IMR-90 (cell line): ENCODE measurements around the gene ARHGAP19. TPM values are rescaled to one million over a fixed set of nuclear protein-coding genes. Genes with fewer than 3 reads are reported as not detected.

Experiments used
- ATAC-seq: fragments of 200-7000 bp; cut with Tn5 transposase; 2 replicates; pipeline ENCODE4 v1.9.1; 2020; ENCODE audit warnings: low read depth, mild to moderate bottlenecking, moderate library complexity
- BruUV-seq: library from RNA; stranded (reverse); fragments of 400-500 nt; replicated peaks from 2 replicates; lab custom pipeline; 2021; lab: Mats Ljungman, UMichigan
- CTCF ChIA-PET: fragments of 300-600 bp; formaldehyde crosslinking; extraction: SDS; loops from one replicate; lab custom pipeline; 2021; ENCODE audit warnings: antibody characterized with exemption; lab: Yijun Ruan, JAX
- POLR2A ChIA-PET: fragments of 300-600 bp; sonication (Branson Sonifier 250); formaldehyde crosslinking; loops from one replicate; lab custom pipeline; 2022; ENCODE audit warnings: antibody characterized with exemption; ENCODE audit not compliant: unreplicated experiment; lab: Charles Lee
- DNase-seq: peaks from one replicate; pipeline ENCODE4 v3.0.0; 2013
- H2AFZ ChIP-seq: replicated peaks from 2 replicates; pipeline ENCODE3; 2013; ENCODE audit warnings: low read length, mild to moderate bottlenecking; ENCODE audit not compliant: poor library complexity
- H2AK5ac ChIP-seq: 2 replicates; pipeline ENCODE4 v1.6.1; 2013; ENCODE audit warnings: low read depth, low read length, inconsistent platforms
- H2AK9ac ChIP-seq: replicated peaks from 2 replicates; pipeline ENCODE3; 2013; ENCODE audit warnings: mild to moderate bottlenecking, low read depth, low read length, moderate library complexity; ENCODE audit not compliant: poor library complexity
- H2BK120ac ChIP-seq: 2 replicates; pipeline ENCODE4 v1.6.1; 2013; ENCODE audit warnings: low read depth, low read length, inconsistent platforms
- H2BK15ac ChIP-seq: 3 replicates; pipeline ENCODE4 v1.6.1; 2013; ENCODE audit warnings: low read depth, low read length, inconsistent platforms
- H2BK20ac ChIP-seq: 2 replicates; pipeline ENCODE4 v1.6.1; 2013; ENCODE audit warnings: low read depth, mild to moderate bottlenecking, inconsistent platforms, low read length, moderate library complexity
- H2BK5ac ChIP-seq: 2 replicates; pipeline ENCODE4 v1.6.1; 2013; ENCODE audit warnings: mild to moderate bottlenecking, low read depth, low read length, inconsistent platforms; ENCODE audit not compliant: poor library complexity, severe bottlenecking
- H3K14ac ChIP-seq: replicated peaks from 2 replicates; pipeline ENCODE4 v1.6.1; 2013; ENCODE audit warnings: low read depth, low read length, inconsistent platforms
- H3K18ac ChIP-seq: 2 replicates; pipeline ENCODE4 v1.6.1; 2013; ENCODE audit warnings: low read depth, low read length, control low read depth
- H3K23ac ChIP-seq: 2 replicates; pipeline ENCODE4 v1.6.1; 2013; ENCODE audit warnings: low read depth, low read length, inconsistent platforms
- H3K27ac ChIP-seq: 2 replicates; pipeline ENCODE4 v1.5.1; 2013; ENCODE audit warnings: mild to moderate bottlenecking, control low read depth, low read length; ENCODE audit not compliant: insufficient read depth
- H3K27me3 ChIP-seq: 2 replicates; pipeline ENCODE4 v1.6.1; 2013; ENCODE audit warnings: low read length; ENCODE audit not compliant: control insufficient read depth, insufficient read depth
- H3K36me3 ChIP-seq: 2 replicates; pipeline ENCODE4 v1.6.1; 2013; ENCODE audit warnings: low read length, mixed read lengths; ENCODE audit not compliant: control insufficient read depth, insufficient read depth
- H3K4ac ChIP-seq: 2 replicates; pipeline ENCODE4 v1.6.1; 2013; ENCODE audit warnings: low read depth, low read length, inconsistent platforms
- H3K4me1 ChIP-seq: 2 replicates; pipeline ENCODE4 v1.6.1; 2013; ENCODE audit warnings: low read length, mixed read lengths; ENCODE audit not compliant: control insufficient read depth, insufficient read depth
- H3K4me2 ChIP-seq: 2 replicates; pipeline ENCODE4 v1.6.1; 2013; ENCODE audit warnings: low read depth, mild to moderate bottlenecking, control low read depth, low read length, moderate library complexity
- H3K4me3 ChIP-seq: 2 replicates; pipeline ENCODE4 v1.5.1; 2013; ENCODE audit warnings: low read depth, mild to moderate bottlenecking, control low read depth, low read length, moderate library complexity; ENCODE audit not compliant: insufficient read depth
- H3K56ac ChIP-seq: 2 replicates; pipeline ENCODE4 v1.6.1; 2013; ENCODE audit warnings: low read length, inconsistent platforms; ENCODE audit not compliant: insufficient read depth; ENCODE audit errors: extremely low read depth
- H3K79me1 ChIP-seq, 2 experiments: 2 replicates each; pipeline ENCODE4 v1.6.1; 2013; ENCODE audit warnings: low read length in 2 of 2, inconsistent platforms in 1 of 2, low read depth in 1 of 2
- H3K9ac ChIP-seq: 2 replicates; pipeline ENCODE4 v1.6.1; 2013; ENCODE audit warnings: low read depth, low read length, control low read depth
- H3K9me1 ChIP-seq: 2 replicates; pipeline ENCODE4 v1.6.1; 2013; ENCODE audit warnings: low read length, inconsistent platforms; ENCODE audit not compliant: insufficient read depth
- H3K9me3 ChIP-seq: 2 replicates; pipeline ENCODE4 v1.6.1; 2013; ENCODE audit warnings: low read length; ENCODE audit not compliant: control insufficient read depth, insufficient read depth
- H4K20me1 ChIP-seq: 2 replicates; pipeline ENCODE4 v1.6.1; 2013; ENCODE audit warnings: low read length, inconsistent platforms; ENCODE audit not compliant: insufficient read depth
- H4K5ac ChIP-seq: 2 replicates; pipeline ENCODE4 v1.6.1; 2013; ENCODE audit warnings: mild to moderate bottlenecking, low read depth, low read length, control low read depth
- H4K8ac ChIP-seq, 2 experiments: 2 replicates each; pipeline ENCODE4 v1.6.1; 2013; ENCODE audit warnings: low read depth in 2 of 2, low read length in 2 of 2, control low read depth in 1 of 2, inconsistent platforms in 1 of 2
- H4K91ac ChIP-seq: 2 replicates; pipeline ENCODE4 v1.6.1; 2013; ENCODE audit warnings: low read depth, low read length, inconsistent platforms; ENCODE audit not compliant: insufficient read depth
- BHLHE40 ChIP-seq: fragments of 150-350 bp; IDR thresholded peaks from 2 replicates; pipeline ENCODE4 v1.6.1; 2016; ENCODE audit warnings: mild to moderate bottlenecking, low read depth, low read length
- CEBPB ChIP-seq: IDR thresholded peaks from 2 replicates; pipeline ENCODE4 v1.6.1; 2012; ENCODE audit warnings: low read depth, low read length, improper control_type of control experiment
- CHD1 ChIP-seq: IDR thresholded peaks from 2 replicates; pipeline ENCODE4 v1.6.1; 2012; ENCODE audit warnings: low read depth, low read length, improper control_type of control experiment
- FOS ChIP-seq: fragments of 150-350 bp; IDR thresholded peaks from 2 replicates; pipeline ENCODE4 v1.6.1; 2016; ENCODE audit warnings: low read depth, low read length
- MAFK ChIP-seq: IDR thresholded peaks from 2 replicates; pipeline ENCODE4 v1.6.1; 2012; ENCODE audit warnings: low read depth, low read length, improper control_type of control experiment
- MAZ ChIP-seq: IDR thresholded peaks from 2 replicates; pipeline ENCODE4 v1.6.1; 2012; ENCODE audit warnings: low read depth, mild to moderate bottlenecking, low read length, improper control_type of control experiment, moderate library complexity, borderline replicate concordance
- MXI1 ChIP-seq: IDR thresholded peaks from 2 replicates; pipeline ENCODE4 v1.6.1; 2012; ENCODE audit warnings: low read depth, mild to moderate bottlenecking, low read length, moderate library complexity, borderline replicate concordance
- NFE2L2 ChIP-seq: fragments of 150-350 bp; IDR thresholded peaks from 2 replicates; pipeline ENCODE4 v1.6.1; 2016; ENCODE audit warnings: low read depth, mild to moderate bottlenecking, low read length
- POLR2A ChIP-seq: IDR thresholded peaks from 2 replicates; pipeline ENCODE4 v1.6.1; 2012; ENCODE audit warnings: mild to moderate bottlenecking, low read depth, low read length
- RAD21 ChIP-seq: IDR thresholded peaks from 2 replicates; pipeline ENCODE4 v1.6.1; 2012; ENCODE audit warnings: low read length, improper control_type of control experiment
- RCOR1 ChIP-seq: IDR thresholded peaks from 2 replicates; pipeline ENCODE4 v1.6.1; 2012; ENCODE audit warnings: mild to moderate bottlenecking, low read length, improper control_type of control experiment; ENCODE audit not compliant: insufficient replicate concordance
- RFX5 ChIP-seq: IDR thresholded peaks from 2 replicates; pipeline ENCODE4 v1.8.0; 2012; ENCODE audit warnings: low read depth, mild to moderate bottlenecking, low read length, moderate library complexity
- SMC3 ChIP-seq: fragments of 150-350 bp; IDR thresholded peaks from 2 replicates; pipeline ENCODE4 v1.6.1; 2016; ENCODE audit warnings: low read depth, mild to moderate bottlenecking, antibody characterized with exemption, low read length, moderate library complexity
- WGBS, 2 experiments: methylation state at CpG; one replicate each; pipeline versions ENCODE4 v1.1.5 to v1.1.7; 2013; ENCODE audit warnings: missing lambda C conversion rate in 2 of 2; ENCODE audit not compliant: insufficient read length in 1 of 2; ENCODE audit errors: extremely low coverage in 2 of 2; 5-methylcytosine and 5-hydroxymethylcytosine counted together
- dilution Hi-C: fragments of 300-500 bp; cut with HindIII; formaldehyde crosslinking; loops from one replicate; pipeline ENCODE4 v1.14.3; 2018; ENCODE audit warnings: low sequenced_read_pairs; ENCODE audit not compliant: unreplicated experiment
- in situ Hi-C: fragments of 300-500 bp; cut with MboI; formaldehyde crosslinking; loops from 3 replicates; pipeline ENCODE4 v1.14.3; 2019; ENCODE audit warnings: low sequenced_read_pairs, inconsistent platforms, mixed read lengths
- intact Hi-C: fragments of 100-400 bp; cut with micrococcal nuclease; formaldehyde crosslinking; loops from 2 replicates; pipeline ENCODE4 v1.10.0; 2022
- polyA plus RNA-seq, 3 experiments: library from polyadenylated mRNA; depleted of rRNA; stranded (reverse); fragments of >200 nt; gene quantifications; 2 replicates each; pipeline ENCODE4 v1.2.3, GENCODE V29; 2012; ENCODE audit warnings: low replicate concordance in 1 of 3
- total RNA-seq: library from RNA; depleted of rRNA; stranded (reverse); fragments of >200 nt; gene quantifications from 2 replicates; pipeline ENCODE4 v1.2.3, GENCODE V29; 2012
- TF ChIP-seq, protein P1 (sequence below): conservative IDR thresholded peaks from 2 replicates; pipeline ENCODE4 v1.5.1; 2012; ENCODE audit warnings: mild to moderate bottlenecking, low read depth, low read length, improper control_type of control experiment
- TF ChIP-seq, protein P2 (sequence below): fragments of 150-350 bp; IDR thresholded peaks from 2 replicates; pipeline ENCODE4 v1.6.1; 2016; ENCODE audit warnings: low read depth, mild to moderate bottlenecking, low read length, moderate library complexity, borderline replicate concordance
- TF ChIP-seq, protein P3 (sequence below): fragments of 150-350 bp; IDR thresholded peaks from 2 replicates; pipeline ENCODE4 v1.6.1; 2017; ENCODE audit warnings: mild to moderate bottlenecking, antibody characterized with exemption, low read length, low read depth

ARHGAP19 gene
- total and polyA plus RNA-seq, 2 of the 4 experiments (the other 2 are of a cell fraction): 6.3 to 7.0 TPM

DNA sequence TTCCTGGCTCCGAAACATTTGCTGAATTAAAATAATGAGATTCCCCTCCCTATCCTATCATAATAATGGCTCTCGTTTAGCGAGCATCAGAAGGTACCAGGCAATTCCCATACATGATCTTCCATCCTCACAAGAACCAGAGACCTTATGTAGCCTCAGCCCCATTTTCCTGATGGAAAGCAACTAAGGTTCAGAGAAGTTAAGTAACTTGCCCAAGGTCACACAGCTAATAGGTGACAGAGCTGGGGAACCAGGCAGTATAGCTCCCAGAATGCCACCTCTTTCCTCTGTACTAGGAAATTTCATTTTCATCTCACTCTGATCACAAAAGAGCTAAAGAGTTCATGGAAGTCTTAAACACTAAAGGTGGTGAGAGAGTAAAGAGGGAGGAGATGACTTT is 109.1 kb downstream of the ARHGAP19 start:
- no peak overlapping the region for H3K18ac ChIP-seq
- WGBS, 2 experiments: no CpG with 5 or more reads among the region's 3 CpGs
- H3K36me3 ChIP-seq: no peaks in the 10 kb centered on the region
- H2BK5ac ChIP-seq: no peak overlapping the region
- no peak overlapping the region for H2AK5ac ChIP-seq
- no peak overlapping the region for H2AK9ac ChIP-seq
- H3K56ac ChIP-seq: no peak overlapping the region
- H3K23ac ChIP-seq: no peak overlapping the region
- no peak overlapping the region for H3K4ac ChIP-seq
- no peak overlapping the region for H2BK120ac ChIP-seq
- H4K91ac ChIP-seq: no peak overlapping the region
- dilution Hi-C loops (no loop called here), in situ Hi-C loops (no loop called here), intact Hi-C loops (no loop called here)
- H3K4me1 ChIP-seq: no peaks in the 10 kb centered on the region
- no peaks in the 10 kb centered on the region for H3K79me1 ChIP-seq
- ChIA-PET CTCF (no interaction called here), POLR2A (no interaction called here)
- no peaks in the 10 kb centered on the region for H4K20me1 ChIP-seq
- no peaks in the 10 kb centered on the region for H3K9me1 ChIP-seq
- H3K4me3 ChIP-seq: no peak overlapping the region
- DNase-seq: no peak
- BruUV-seq: no TSS peak
- no peak for ATAC-seq
- no peak overlapping the region for H2BK15ac ChIP-seq
- H3K27ac ChIP-seq: no peak overlapping the region
- no peak overlapping the region for H4K5ac ChIP-seq
- no peak overlapping the region for H2AFZ ChIP-seq
- H4K8ac ChIP-seq: no peak overlapping the region
- no peak overlapping the region for H2BK20ac ChIP-seq
- TF ChIP-seq SMC3: no peak
- no peak for TF ChIP-seq POLR2A
- no peak for TF ChIP-seq MAFK
- no peak for TF ChIP-seq BHLHE40
- TF ChIP-seq RFX5: no peak
- TF ChIP-seq, protein P1, sequence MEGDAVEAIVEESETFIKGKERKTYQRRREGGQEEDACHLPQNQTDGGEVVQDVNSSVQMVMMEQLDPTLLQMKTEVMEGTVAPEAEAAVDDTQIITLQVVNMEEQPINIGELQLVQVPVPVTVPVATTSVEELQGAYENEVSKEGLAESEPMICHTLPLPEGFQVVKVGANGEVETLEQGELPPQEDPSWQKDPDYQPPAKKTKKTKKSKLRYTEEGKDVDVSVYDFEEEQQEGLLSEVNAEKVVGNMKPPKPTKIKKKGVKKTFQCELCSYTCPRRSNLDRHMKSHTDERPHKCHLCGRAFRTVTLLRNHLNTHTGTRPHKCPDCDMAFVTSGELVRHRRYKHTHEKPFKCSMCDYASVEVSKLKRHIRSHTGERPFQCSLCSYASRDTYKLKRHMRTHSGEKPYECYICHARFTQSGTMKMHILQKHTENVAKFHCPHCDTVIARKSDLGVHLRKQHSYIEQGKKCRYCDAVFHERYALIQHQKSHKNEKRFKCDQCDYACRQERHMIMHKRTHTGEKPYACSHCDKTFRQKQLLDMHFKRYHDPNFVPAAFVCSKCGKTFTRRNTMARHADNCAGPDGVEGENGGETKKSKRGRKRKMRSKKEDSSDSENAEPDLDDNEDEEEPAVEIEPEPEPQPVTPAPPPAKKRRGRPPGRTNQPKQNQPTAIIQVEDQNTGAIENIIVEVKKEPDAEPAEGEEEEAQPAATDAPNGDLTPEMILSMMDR: no peak
- TF ChIP-seq, protein P2, sequence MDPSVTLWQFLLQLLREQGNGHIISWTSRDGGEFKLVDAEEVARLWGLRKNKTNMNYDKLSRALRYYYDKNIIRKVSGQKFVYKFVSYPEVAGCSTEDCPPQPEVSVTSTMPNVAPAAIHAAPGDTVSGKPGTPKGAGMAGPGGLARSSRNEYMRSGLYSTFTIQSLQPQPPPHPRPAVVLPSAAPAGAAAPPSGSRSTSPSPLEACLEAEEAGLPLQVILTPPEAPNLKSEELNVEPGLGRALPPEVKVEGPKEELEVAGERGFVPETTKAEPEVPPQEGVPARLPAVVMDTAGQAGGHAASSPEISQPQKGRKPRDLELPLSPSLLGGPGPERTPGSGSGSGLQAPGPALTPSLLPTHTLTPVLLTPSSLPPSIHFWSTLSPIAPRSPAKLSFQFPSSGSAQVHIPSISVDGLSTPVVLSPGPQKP: no peak
- TF ChIP-seq CEBPB: no peak
- TF ChIP-seq MXI1: no peak
- no peak for TF ChIP-seq CHD1
- no peak for TF ChIP-seq NFE2L2
- TF ChIP-seq RCOR1: no peak
- TF ChIP-seq FOS: no peak
- no peak for TF ChIP-seq MAZ
- no peak for TF ChIP-seq RAD21
- TF ChIP-seq, protein P3, sequence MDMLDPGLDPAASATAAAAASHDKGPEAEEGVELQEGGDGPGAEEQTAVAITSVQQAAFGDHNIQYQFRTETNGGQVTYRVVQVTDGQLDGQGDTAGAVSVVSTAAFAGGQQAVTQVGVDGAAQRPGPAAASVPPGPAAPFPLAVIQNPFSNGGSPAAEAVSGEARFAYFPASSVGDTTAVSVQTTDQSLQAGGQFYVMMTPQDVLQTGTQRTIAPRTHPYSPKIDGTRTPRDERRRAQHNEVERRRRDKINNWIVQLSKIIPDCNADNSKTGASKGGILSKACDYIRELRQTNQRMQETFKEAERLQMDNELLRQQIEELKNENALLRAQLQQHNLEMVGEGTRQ: no peak
- H3K9ac ChIP-seq: no peak overlapping the region
- no peak overlapping the region for H3K4me2 ChIP-seq
- H3K14ac ChIP-seq: no peak overlapping the region
- peaks cover 88% of the 10 kb centered on the region for H3K27me3 ChIP-seq
- no peaks in the 10 kb centered on the region for H3K9me3 ChIP-seq
